ENCODE results near the gene UHMK1. TPM values are rescaled to one million over a fixed set of nuclear protein-coding genes. Genes with fewer than 3 reads are reported as not detected.

Gene UHMK1
- total RNA-seq, 1 donor from 2014 or later, result 65.6 TPM

- Mint-ChIP-seq H3K4me1 (peaks cover 19% of the 10 kb centered on the region), H3K9me3 (no peaks in the 10 kb centered on the region), H3K36me3 (ENCODE audit: low read depth) (peaks cover 11% of the 10 kb centered on the region), H3K27ac (peak overlapping the region; percentile 75), H3K4me3 (peak overlapping the region; percentile 86), H3K27me3 (no peaks in the 10 kb centered on the region)
- intact Hi-C loops (cut with micrococcal nuclease), result loop anchor here (5.0 kb wide), 1 partner anchor 760 kb away; the partner anchor contains the start of gene NUF2
- no peak for ATAC-seq (ENCODE audit: low read depth)
- TF ChIP-seq CTCF (IDR thresholded peaks at IDR 0.05), result no peak
- DNase-seq, result no peak
- CTCF ChIA-PET, result no interaction called here
- POLR2A ChIA-PET, result no interaction called here
Measured at GRCh38 chr1:162562470-162562828, 64.8 kb downstream of the UHMK1 start.

GRCh38 chr1:162564762-162565218 lies 67.2 kb downstream of the UHMK1 start:
- H3K36me3 Mint-ChIP-seq (ENCODE audit: low read depth), result peaks cover 22% of the 10 kb centered on the region
- ChIA-PET POLR2A (no interaction called here), CTCF (no interaction called here)
- no peaks in the 10 kb centered on the region for H3K27me3 Mint-ChIP-seq
- no peak overlapping the region for H3K4me3 Mint-ChIP-seq
- no peaks in the 10 kb centered on the region for H3K9me3 Mint-ChIP-seq
- no peak overlapping the region for H3K27ac Mint-ChIP-seq
- H3K4me1 Mint-ChIP-seq, result peaks cover 19% of the 10 kb centered on the region
- ATAC-seq (ENCODE audit: low read depth), result no peak
- no peak for TF ChIP-seq CTCF (IDR thresholded peaks at IDR 0.05)
- no peak for DNase-seq
- intact Hi-C loops (cut with micrococcal nuclease), result loop anchor here (5.0 kb wide), 1 partner anchor 758 kb away; the partner anchor contains the start of gene NUF2

- Mint-ChIP-seq H3K27me3 (no peaks in the 10 kb centered on the region), H3K9me3 (no peaks in the 10 kb centered on the region), H3K4me1 (peaks cover 17% of the 10 kb centered on the region), H3K4me3 (no peak overlapping the region), H3K27ac (no peak overlapping the region), H3K36me3 (ENCODE audit: low read depth) (peaks cover 22% of the 10 kb centered on the region)
- no peak for TF ChIP-seq CTCF (IDR thresholded peaks at IDR 0.05)
- DNase-seq, result no peak
- intact Hi-C loops (cut with micrococcal nuclease), result no loop called here
- ChIA-PET CTCF (no interaction called here), POLR2A (no interaction called here)
- ATAC-seq (ENCODE audit: low read depth), result no peak
Measured at GRCh38 chr1:162565460-162565859, 67.8 kb downstream of the UHMK1 start.

- CTCF ChIA-PET, result no interaction called here
- TF ChIP-seq CTCF (IDR thresholded peaks at IDR 0.05), result no peak
- H3K4me3 Mint-ChIP-seq, result no peak overlapping the region
- ATAC-seq (ENCODE audit: low read depth) (no peak), DNase-seq (no peak)
- intact Hi-C loops (cut with micrococcal nuclease), result no loop called here
- no peak overlapping the region for H3K27ac Mint-ChIP-seq
- peaks cover 11% of the 10 kb centered on the region for H3K4me1 Mint-ChIP-seq
- peaks cover 19% of the 10 kb centered on the region for H3K36me3 Mint-ChIP-seq (ENCODE audit: low read depth)
- POLR2A ChIA-PET, result no interaction called here
- no peaks in the 10 kb centered on the region for H3K27me3 Mint-ChIP-seq
- no peaks in the 10 kb centered on the region for H3K9me3 Mint-ChIP-seq
Measured at GRCh38 chr1:162566870-162567269, 69.3 kb downstream of the UHMK1 start.

- Mint-ChIP-seq H3K4me1 (peaks cover 2% of the 10 kb centered on the region), H3K9me3 (no peaks in the 10 kb centered on the region), H3K4me3 (no peak overlapping the region), H3K27ac (no peak overlapping the region), H3K36me3 (ENCODE audit: low read depth) (peaks cover 22% of the 10 kb centered on the region), H3K27me3 (no peaks in the 10 kb centered on the region)
- intact Hi-C loops (cut with micrococcal nuclease), result no loop called here
- no peak for TF ChIP-seq CTCF (IDR thresholded peaks at IDR 0.05)
- ATAC-seq (ENCODE audit: low read depth) (no peak), DNase-seq (no peak)
- CTCF ChIA-PET, result no interaction called here
- POLR2A ChIA-PET, result no interaction called here
Measured at GRCh38 chr1:162568802-162569201, 71.2 kb downstream of the UHMK1 start.

All from activated B cell treated with CpG ODN at 0.5 μM for 24 hours (primary cell).